Nephron progenitor cell (in vitro differentiated cells): ENCODE results near the gene MRPS25.

Experiments
- DNase-seq: peaks from one replicate; pipeline ENCODE4 v3.0.0; 2021
- H3K27ac Mint-ChIP-seq: 2 replicates; pipeline ENCODE4 v1.8.0; 2021; ENCODE audit warnings: mild to moderate bottlenecking, moderate library complexity, mixed read lengths
- H3K27me3 Mint-ChIP-seq: 2 replicates; pipeline ENCODE4 v1.8.0; 2021; ENCODE audit warnings: mild to moderate bottlenecking, low read depth, mixed read lengths; ENCODE audit not compliant: poor library complexity
- H3K36me3 Mint-ChIP-seq: 2 replicates; pipeline ENCODE4 v1.8.0; 2021; ENCODE audit warnings: low read depth, mixed read lengths
- H3K4me1 Mint-ChIP-seq: 2 replicates; pipeline ENCODE4 v1.8.0; 2021; ENCODE audit warnings: mixed read lengths
- H3K4me3 Mint-ChIP-seq: 2 replicates; pipeline ENCODE4 v1.8.0; 2021; ENCODE audit warnings: mild to moderate bottlenecking, moderate library complexity, mixed read lengths
- H3K9me3 Mint-ChIP-seq: 2 replicates; pipeline ENCODE4 v1.8.0; 2021; ENCODE audit warnings: mild to moderate bottlenecking, moderate library complexity, mixed read lengths
- TF ChIP-seq, protein P1 (sequence below): fragments of 200-600 bp; sonication (generic); IDR thresholded peaks from 2 replicates; pipeline ENCODE4 v1.5.0; 2021; ENCODE audit warnings: antibody characterized with exemption

The MRPS25 gene

DNA sequence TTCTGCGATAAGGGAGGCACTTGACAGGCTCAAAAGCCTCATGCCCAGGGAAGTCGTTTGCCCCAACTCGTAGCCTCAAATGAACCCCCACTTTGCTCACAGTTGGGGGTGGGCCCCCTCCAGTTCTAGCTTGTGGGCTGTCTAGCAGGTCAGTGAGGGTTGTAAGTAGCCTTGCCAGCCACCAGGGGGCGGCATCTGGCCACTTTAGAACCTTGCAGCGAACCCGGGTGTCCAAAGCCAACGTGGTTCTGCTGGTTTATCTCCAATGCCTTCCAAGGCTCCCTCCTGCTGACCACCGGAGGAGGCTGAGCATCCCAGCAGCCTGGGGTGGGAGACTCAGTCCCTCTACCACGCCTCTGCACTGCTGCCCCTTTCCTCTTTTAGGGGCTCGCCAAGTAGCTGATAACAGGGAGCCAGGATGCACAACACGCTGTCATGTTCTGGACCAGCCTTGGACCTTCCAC, 43.0 kb upstream of the MRPS25 start:
- peaks cover 33% of the 10 kb centered on the region for H3K4me1 Mint-ChIP-seq
- peaks cover 18% of the 10 kb centered on the region for H3K27me3 Mint-ChIP-seq
- DNase-seq, result peak; percentile 83
- H3K27ac Mint-ChIP-seq, result no peak overlapping the region
- H3K4me3 Mint-ChIP-seq, result no peak overlapping the region
- TF ChIP-seq, protein P1, sequence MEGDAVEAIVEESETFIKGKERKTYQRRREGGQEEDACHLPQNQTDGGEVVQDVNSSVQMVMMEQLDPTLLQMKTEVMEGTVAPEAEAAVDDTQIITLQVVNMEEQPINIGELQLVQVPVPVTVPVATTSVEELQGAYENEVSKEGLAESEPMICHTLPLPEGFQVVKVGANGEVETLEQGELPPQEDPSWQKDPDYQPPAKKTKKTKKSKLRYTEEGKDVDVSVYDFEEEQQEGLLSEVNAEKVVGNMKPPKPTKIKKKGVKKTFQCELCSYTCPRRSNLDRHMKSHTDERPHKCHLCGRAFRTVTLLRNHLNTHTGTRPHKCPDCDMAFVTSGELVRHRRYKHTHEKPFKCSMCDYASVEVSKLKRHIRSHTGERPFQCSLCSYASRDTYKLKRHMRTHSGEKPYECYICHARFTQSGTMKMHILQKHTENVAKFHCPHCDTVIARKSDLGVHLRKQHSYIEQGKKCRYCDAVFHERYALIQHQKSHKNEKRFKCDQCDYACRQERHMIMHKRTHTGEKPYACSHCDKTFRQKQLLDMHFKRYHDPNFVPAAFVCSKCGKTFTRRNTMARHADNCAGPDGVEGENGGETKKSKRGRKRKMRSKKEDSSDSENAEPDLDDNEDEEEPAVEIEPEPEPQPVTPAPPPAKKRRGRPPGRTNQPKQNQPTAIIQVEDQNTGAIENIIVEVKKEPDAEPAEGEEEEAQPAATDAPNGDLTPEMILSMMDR, result peak; percentile 95
- H3K36me3 Mint-ChIP-seq, result no peaks in the 10 kb centered on the region
- H3K9me3 Mint-ChIP-seq, result no peaks in the 10 kb centered on the region

DNA sequence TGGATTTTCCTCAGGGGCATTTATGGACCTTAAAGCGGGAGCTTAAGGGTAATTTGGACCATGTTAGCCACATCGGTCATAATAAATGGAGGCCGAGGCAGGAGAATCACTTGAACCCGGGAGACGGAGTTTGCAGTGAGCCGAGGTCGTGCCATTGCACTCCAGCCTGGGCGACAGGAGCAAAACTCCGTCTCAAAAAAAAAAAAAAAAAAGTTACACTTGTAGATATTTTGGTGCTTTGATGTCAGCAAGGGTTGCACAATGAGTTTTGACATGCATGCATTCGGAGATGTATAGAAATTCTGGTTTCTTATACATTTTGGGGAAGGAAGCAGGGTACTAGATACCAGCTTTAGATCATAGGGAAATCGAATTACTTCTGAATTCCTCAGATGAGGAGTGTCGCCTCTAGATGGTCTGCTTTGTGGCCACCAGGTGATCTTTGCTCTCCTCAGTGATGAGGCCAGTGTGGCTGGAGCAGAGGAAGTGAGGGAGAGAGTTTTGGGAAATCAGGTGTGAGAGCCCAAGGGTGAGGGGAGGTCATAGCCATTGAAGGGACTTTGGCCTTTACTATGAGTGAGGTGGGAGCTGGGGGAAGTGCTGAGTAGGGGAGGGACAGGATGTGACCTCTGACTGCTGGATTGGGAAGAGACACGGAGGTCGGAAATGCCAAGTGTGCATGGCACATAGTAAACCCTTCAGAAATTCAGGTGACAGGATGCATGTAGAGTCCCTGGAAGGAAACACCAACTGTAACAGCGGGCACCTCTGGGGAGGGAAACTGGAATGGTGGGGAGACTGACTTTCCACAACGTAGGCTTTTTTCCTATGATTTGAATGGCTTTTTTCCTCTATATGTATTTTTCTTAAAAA, 42.2 kb upstream of the MRPS25 start:
- H3K27me3 Mint-ChIP-seq, result peaks cover 25% of the 10 kb centered on the region
- no peaks in the 10 kb centered on the region for H3K36me3 Mint-ChIP-seq
- no peak for DNase-seq
- peak overlapping the region; percentile 64 for H3K27ac Mint-ChIP-seq
- H3K9me3 Mint-ChIP-seq, result no peaks in the 10 kb centered on the region
- no peak overlapping the region for H3K4me3 Mint-ChIP-seq
- TF ChIP-seq, protein P1, result no peak
- peaks cover 33% of the 10 kb centered on the region for H3K4me1 Mint-ChIP-seq

DNA sequence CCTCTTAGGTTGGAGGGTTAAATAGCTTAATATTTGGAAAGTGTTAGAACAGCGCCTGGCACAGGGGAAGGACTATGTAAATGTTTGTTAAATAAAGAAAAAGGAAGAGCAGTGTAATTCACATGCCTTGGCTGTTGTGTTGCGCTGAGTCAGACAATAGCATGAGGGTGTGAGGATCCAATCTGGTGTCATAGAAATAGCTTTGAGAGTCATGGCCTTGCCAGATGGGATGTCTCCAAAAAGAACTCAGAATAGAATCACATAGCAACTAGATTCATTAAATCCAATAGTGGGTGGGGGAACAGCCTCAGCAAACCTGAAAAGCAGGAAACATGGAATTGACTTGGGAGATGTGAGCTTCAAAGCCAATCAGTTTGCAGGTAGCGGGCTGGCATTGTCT, 37.7 kb upstream of the MRPS25 start:
- no peaks in the 10 kb centered on the region for H3K9me3 Mint-ChIP-seq
- no peaks in the 10 kb centered on the region for H3K36me3 Mint-ChIP-seq
- H3K27me3 Mint-ChIP-seq, result peaks cover 28% of the 10 kb centered on the region
- no peak for DNase-seq
- H3K27ac Mint-ChIP-seq, result no peak overlapping the region
- no peak overlapping the region for H3K4me3 Mint-ChIP-seq
- peaks cover 26% of the 10 kb centered on the region for H3K4me1 Mint-ChIP-seq
- TF ChIP-seq, protein P1, result no peak

DNA sequence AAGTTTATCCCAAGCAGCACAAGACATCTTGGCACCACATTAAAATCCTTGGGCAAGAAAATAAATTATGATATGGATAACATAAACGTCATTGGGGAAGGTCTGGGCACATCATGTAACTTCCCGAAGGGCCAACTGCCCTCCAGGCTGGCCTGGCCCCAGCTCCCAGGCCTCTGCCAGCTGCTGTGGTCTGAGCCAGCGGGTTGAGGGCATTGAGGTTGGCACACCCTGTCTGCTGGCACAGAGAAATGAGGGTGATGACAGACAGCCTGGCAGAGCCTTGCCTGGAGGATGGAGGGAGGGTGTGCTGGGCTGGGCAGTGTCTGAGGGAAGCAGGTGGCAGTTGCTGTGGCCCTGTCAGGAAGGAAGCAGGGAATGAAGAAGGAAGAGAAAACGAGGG, 37.1 kb upstream of the MRPS25 start:
- Mint-ChIP-seq H3K9me3 (no peaks in the 10 kb centered on the region), H3K4me1 (peaks cover 25% of the 10 kb centered on the region), H3K4me3 (no peak overlapping the region), H3K27ac (no peak overlapping the region), H3K36me3 (no peaks in the 10 kb centered on the region), H3K27me3 (peaks cover 26% of the 10 kb centered on the region)
- DNase-seq, result no peak
- TF ChIP-seq, protein P1, result no peak

DNA sequence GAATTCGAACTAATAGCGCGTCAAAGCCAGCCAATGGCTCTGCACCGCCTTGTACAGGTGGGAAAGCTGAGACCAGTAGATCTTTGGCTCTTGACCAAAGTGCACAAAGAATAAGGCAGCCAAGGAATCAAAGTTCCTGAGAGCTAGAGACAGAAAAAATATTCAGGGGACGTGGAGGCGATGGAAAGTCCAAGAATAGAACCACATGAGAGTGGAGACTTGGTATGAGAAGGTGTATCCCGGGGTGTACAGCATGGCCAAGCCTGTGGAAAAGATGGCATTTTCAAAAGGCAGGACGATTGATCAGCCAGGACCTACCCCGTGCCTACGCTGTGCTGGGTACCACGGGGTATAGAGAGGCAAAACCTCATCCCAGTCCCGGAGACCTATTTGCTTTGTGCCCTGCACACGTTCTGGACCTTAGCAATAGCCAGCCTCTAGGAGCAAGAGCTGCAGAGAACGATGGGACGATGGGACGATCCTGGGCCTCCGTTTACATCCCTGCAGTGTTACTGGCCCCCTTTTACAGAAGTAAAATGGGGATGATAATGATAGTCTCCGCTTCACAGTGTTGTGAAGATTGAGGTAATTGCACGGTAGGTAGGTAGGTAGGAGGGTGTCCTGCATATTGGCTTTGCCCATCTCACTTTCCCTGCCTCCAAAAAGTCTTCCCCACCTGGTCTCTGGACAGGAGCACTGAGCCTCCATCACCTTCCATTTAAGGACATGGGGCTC, 34.4 kb upstream of the MRPS25 start:
- peak overlapping the region; percentile 67 for H3K27ac Mint-ChIP-seq
- H3K4me3 Mint-ChIP-seq, result peak overlapping the region; percentile 98
- H3K36me3 Mint-ChIP-seq, result peaks cover 10% of the 10 kb centered on the region
- no peak for DNase-seq
- no peaks in the 10 kb centered on the region for H3K9me3 Mint-ChIP-seq
- peaks cover 23% of the 10 kb centered on the region for H3K4me1 Mint-ChIP-seq
- TF ChIP-seq, protein P1, result no peak
- peaks cover 15% of the 10 kb centered on the region for H3K27me3 Mint-ChIP-seq
